Kidney epithelial cell (primary cell): ENCODE results near the gene GAB2. TPM values are rescaled to one million over a fixed set of nuclear protein-coding genes. Genes with fewer than 3 reads are reported as not detected.

Experiments
- DNase-seq: peaks from one replicate; pipeline ENCODE4 v3.0.0-alpha.2; 2010; ENCODE audit warnings: low read depth
- H3K27me3 ChIP-seq: 2 replicates; pipeline ENCODE4 v1.6.0; 2011; ENCODE audit warnings: low read length; ENCODE audit not compliant: control insufficient read depth, insufficient read depth
- H3K36me3 ChIP-seq: 2 replicates; pipeline ENCODE4 v1.5.1; 2011; ENCODE audit warnings: low read length; ENCODE audit not compliant: control insufficient read depth, insufficient read depth
- H3K4me3 ChIP-seq: 2 replicates; pipeline ENCODE4 v1.5.1; 2011; ENCODE audit warnings: low read depth, mild to moderate bottlenecking, control low read depth, low read length
- CTCF ChIP-seq: IDR thresholded peaks from 2 replicates; pipeline ENCODE4 v1.5.1; 2011; ENCODE audit warnings: mild to moderate bottlenecking, moderate library complexity, low read length, control low read depth, inconsistent platforms; ENCODE audit not compliant: insufficient read depth, poor library complexity, severe bottlenecking
- total RNA-seq: library from RNA; depleted of rRNA; stranded (reverse); fragments of >200 nt; gene quantifications from 2 replicates; pipeline ENCODE4 v1.2.3, GENCODE V29; 2015

The GAB2 gene
- total RNA-seq, 1 donor from 2014 or later: 13.1 TPM

GRCh38 chr11:78374917-78375316 lies 42.7 kb downstream of the GAB2 start:
- H3K36me3 ChIP-seq: no peaks in the 10 kb centered on the region
- H3K27me3 ChIP-seq: no peaks in the 10 kb centered on the region
- H3K4me3 ChIP-seq: no peak overlapping the region
- no peak for DNase-seq
- no peak for TF ChIP-seq CTCF

GRCh38 chr11:78373689-78374088 lies 43.9 kb downstream of the GAB2 start:
- no peak for TF ChIP-seq CTCF
- no peaks in the 10 kb centered on the region for H3K27me3 ChIP-seq
- no peak for DNase-seq

GRCh38 chr11:78372114-78372768 lies 45.4 kb downstream of the GAB2 start:
- Histone ChIP-seq H3K27me3 (no peaks in the 10 kb centered on the region), H3K4me3 (no peak overlapping the region), H3K36me3 (no peaks in the 10 kb centered on the region)
- TF ChIP-seq CTCF: no peak
- no peak for DNase-seq

More at GRCh38 chr11:78373689-78374088, 43.9 kb downstream of the GAB2 start:
- H3K36me3 ChIP-seq: no peaks in the 10 kb centered on the region
- no peak overlapping the region for H3K4me3 ChIP-seq

- TF ChIP-seq CTCF: no peak
- no peak overlapping the region for H3K4me3 ChIP-seq
- H3K27me3 ChIP-seq: no peaks in the 10 kb centered on the region
- no peaks in the 10 kb centered on the region for H3K36me3 ChIP-seq
- DNase-seq: no peak
Measured at GRCh38 chr11:78371221-78371891, 46.3 kb downstream of the GAB2 start.

GRCh38 chr11:78370406-78371172 lies 47.0 kb downstream of the GAB2 start:
- TF ChIP-seq CTCF: no peak
- DNase-seq: no peak
- Histone ChIP-seq H3K36me3 (no peaks in the 10 kb centered on the region), H3K4me3 (no peak overlapping the region), H3K27me3 (no peaks in the 10 kb centered on the region)
